ENCODE results near the gene CADM1.

DNA sequence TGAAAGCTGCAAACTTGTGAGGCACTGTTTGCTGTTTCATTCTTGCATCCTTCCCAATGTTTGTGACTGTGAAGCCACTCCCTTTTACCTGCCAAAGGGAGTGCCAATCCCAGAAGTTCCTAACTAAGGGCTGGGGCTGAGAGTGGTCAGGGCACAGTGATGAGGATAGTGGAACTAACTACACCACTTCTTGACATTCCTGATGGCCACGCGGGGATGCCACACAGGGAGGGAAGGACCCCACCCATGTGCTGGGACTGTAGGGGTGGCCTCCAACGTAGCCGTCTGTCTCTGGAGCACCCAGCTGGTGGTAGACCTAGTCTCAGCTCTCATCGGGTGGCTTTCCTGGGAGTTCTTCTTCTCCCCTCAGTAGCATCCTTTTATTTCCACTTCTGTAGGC lies 335.5 kb downstream of the CADM1 start:
- TF ChIP-seq, protein P1, sequence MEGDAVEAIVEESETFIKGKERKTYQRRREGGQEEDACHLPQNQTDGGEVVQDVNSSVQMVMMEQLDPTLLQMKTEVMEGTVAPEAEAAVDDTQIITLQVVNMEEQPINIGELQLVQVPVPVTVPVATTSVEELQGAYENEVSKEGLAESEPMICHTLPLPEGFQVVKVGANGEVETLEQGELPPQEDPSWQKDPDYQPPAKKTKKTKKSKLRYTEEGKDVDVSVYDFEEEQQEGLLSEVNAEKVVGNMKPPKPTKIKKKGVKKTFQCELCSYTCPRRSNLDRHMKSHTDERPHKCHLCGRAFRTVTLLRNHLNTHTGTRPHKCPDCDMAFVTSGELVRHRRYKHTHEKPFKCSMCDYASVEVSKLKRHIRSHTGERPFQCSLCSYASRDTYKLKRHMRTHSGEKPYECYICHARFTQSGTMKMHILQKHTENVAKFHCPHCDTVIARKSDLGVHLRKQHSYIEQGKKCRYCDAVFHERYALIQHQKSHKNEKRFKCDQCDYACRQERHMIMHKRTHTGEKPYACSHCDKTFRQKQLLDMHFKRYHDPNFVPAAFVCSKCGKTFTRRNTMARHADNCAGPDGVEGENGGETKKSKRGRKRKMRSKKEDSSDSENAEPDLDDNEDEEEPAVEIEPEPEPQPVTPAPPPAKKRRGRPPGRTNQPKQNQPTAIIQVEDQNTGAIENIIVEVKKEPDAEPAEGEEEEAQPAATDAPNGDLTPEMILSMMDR (IDR thresholded peaks at IDR 0.05 in 4 of 5, conservative IDR thresholded peaks at IDR 0.05 in 1 of 5): no peak
- no peak for TF ChIP-seq POLR2A (IDR thresholded peaks at IDR 0.05)

Data from gastrocnemius medialis (tissue), 4 donors.